ENCODE data around the gene FAM118B. TPM values are rescaled to one million over a fixed set of nuclear protein-coding genes. Genes with fewer than 3 reads are reported as not detected.

The FAM118B gene
- total RNA-seq, 1 donor from 2014 or later, result 28.3 TPM

GRCh38 chr11:126225295-126225665 is 13.7 kb downstream of the FAM118B start:
- H3K4me1 ChIP-seq (ENCODE audit: insufficient read depth, low read length), result no peaks in the 10 kb centered on the region
- peaks cover 62% of the 10 kb centered on the region for H3K79me2 ChIP-seq (ENCODE audit: insufficient read depth, low read length)
- no peak overlapping the region for H3K4me3 Mint-ChIP-seq (ENCODE audit: unreplicated experiment)
- DNase-seq (ENCODE audit: low read depth), result no peak
- H3K4me3 ChIP-seq (ENCODE audit: insufficient read depth, low read depth, low read length), result no peak overlapping the region
- peaks cover 70% of the 10 kb centered on the region for H4K20me1 ChIP-seq (ENCODE audit: insufficient read depth, low read length)
- H3K27me3 ChIP-seq (ENCODE audit: insufficient read depth, low read length), result no peaks in the 10 kb centered on the region
- no peak overlapping the region for H3K27ac ChIP-seq (ENCODE audit: low read depth, low read length)
- no peak overlapping the region for H3K27ac Mint-ChIP-seq (ENCODE audit: unreplicated experiment)
- no peak for FAIRE-seq
- no peaks in the 10 kb centered on the region for H3K27me3 Mint-ChIP-seq (ENCODE audit: low read depth, unreplicated experiment)
- peaks cover 2% of the 10 kb centered on the region for H3K36me3 Mint-ChIP-seq (ENCODE audit: low read depth, unreplicated experiment)
- H3K9ac ChIP-seq (ENCODE audit: low read length), result no peak overlapping the region
- H3K9me3 ChIP-seq (ENCODE audit: insufficient read depth, low read depth, low read length), result no peaks in the 10 kb centered on the region
- no peaks in the 10 kb centered on the region for H3K36me3 ChIP-seq (ENCODE audit: insufficient read depth, low read length)
- no peaks in the 10 kb centered on the region for H3K9me3 Mint-ChIP-seq (ENCODE audit: unreplicated experiment)
- no peak overlapping the region for H3K4me2 ChIP-seq (ENCODE audit: low read length)
- no peak overlapping the region for H2AFZ ChIP-seq (ENCODE audit: low read depth, low read length)
- peaks cover 3% of the 10 kb centered on the region for H3K4me1 Mint-ChIP-seq (ENCODE audit: low read depth, unreplicated experiment)
- TF ChIP-seq CTCF (IDR thresholded peaks at IDR 0.05; ENCODE audit: insufficient read depth, low read depth, low read length) (no peak), EZH2 (IDR thresholded peaks at IDR 0.05; ENCODE audit: insufficient read depth, low read length) (no peak)

- no peak overlapping the region for H2AFZ ChIP-seq (ENCODE audit: low read depth, low read length)
- no peaks in the 10 kb centered on the region for H3K36me3 ChIP-seq (ENCODE audit: insufficient read depth, low read length)
- DNase-seq (ENCODE audit: low read depth) (no peak), FAIRE-seq (no peak)
- peaks cover 50% of the 10 kb centered on the region for H3K79me2 ChIP-seq (ENCODE audit: insufficient read depth, low read length)
- H3K4me3 ChIP-seq (ENCODE audit: insufficient read depth, low read depth, low read length), result no peak overlapping the region
- peaks cover 65% of the 10 kb centered on the region for H4K20me1 ChIP-seq (ENCODE audit: insufficient read depth, low read length)
- H3K9ac ChIP-seq (ENCODE audit: low read length), result no peak overlapping the region
- TF ChIP-seq EZH2 (IDR thresholded peaks at IDR 0.05; ENCODE audit: insufficient read depth, low read length) (no peak), CTCF (IDR thresholded peaks at IDR 0.05; ENCODE audit: insufficient read depth, low read depth, low read length) (no peak)
- H3K9me3 ChIP-seq (ENCODE audit: insufficient read depth, low read depth, low read length), result no peaks in the 10 kb centered on the region
- H3K27me3 Mint-ChIP-seq (ENCODE audit: low read depth, unreplicated experiment), result no peaks in the 10 kb centered on the region
- no peak overlapping the region for H3K27ac ChIP-seq (ENCODE audit: low read depth, low read length)
- H3K4me2 ChIP-seq (ENCODE audit: low read length), result no peak overlapping the region
- no peaks in the 10 kb centered on the region for H3K9me3 Mint-ChIP-seq (ENCODE audit: unreplicated experiment)
- H3K4me3 Mint-ChIP-seq (ENCODE audit: unreplicated experiment), result no peak overlapping the region
- no peak overlapping the region for H3K27ac Mint-ChIP-seq (ENCODE audit: unreplicated experiment)
- no peaks in the 10 kb centered on the region for H3K27me3 ChIP-seq (ENCODE audit: insufficient read depth, low read length)
- H3K4me1 ChIP-seq (ENCODE audit: insufficient read depth, low read length), result no peaks in the 10 kb centered on the region
- peaks cover 2% of the 10 kb centered on the region for H3K36me3 Mint-ChIP-seq (ENCODE audit: low read depth, unreplicated experiment)
- H3K4me1 Mint-ChIP-seq (ENCODE audit: low read depth, unreplicated experiment), result peaks cover 4% of the 10 kb centered on the region
These were observed 14.9 kb downstream of the FAM118B start for GRCh38 chr11:126226334-126227084.

GRCh38 chr11:126229858-126230540 is 18.4 kb downstream of the FAM118B start:
- H3K27me3 ChIP-seq (ENCODE audit: insufficient read depth, low read length), result no peaks in the 10 kb centered on the region
- no peaks in the 10 kb centered on the region for H3K27me3 Mint-ChIP-seq (ENCODE audit: low read depth, unreplicated experiment)
- no peaks in the 10 kb centered on the region for H3K9me3 ChIP-seq (ENCODE audit: insufficient read depth, low read depth, low read length)
- FAIRE-seq (no peak), DNase-seq (ENCODE audit: low read depth) (peak; percentile 35)
- H3K36me3 Mint-ChIP-seq (ENCODE audit: low read depth, unreplicated experiment), result no peaks in the 10 kb centered on the region
- H3K4me3 Mint-ChIP-seq (ENCODE audit: unreplicated experiment), result no peak overlapping the region
- H3K9ac ChIP-seq (ENCODE audit: low read length), result no peak overlapping the region
- H4K20me1 ChIP-seq (ENCODE audit: insufficient read depth, low read length), result peaks cover 41% of the 10 kb centered on the region
- peaks cover 5% of the 10 kb centered on the region for H3K4me1 Mint-ChIP-seq (ENCODE audit: low read depth, unreplicated experiment)
- H3K9me3 Mint-ChIP-seq (ENCODE audit: unreplicated experiment), result no peaks in the 10 kb centered on the region
- H3K79me2 ChIP-seq (ENCODE audit: insufficient read depth, low read length), result peaks cover 23% of the 10 kb centered on the region
- TF ChIP-seq EZH2 (IDR thresholded peaks at IDR 0.05; ENCODE audit: insufficient read depth, low read length) (no peak), CTCF (IDR thresholded peaks at IDR 0.05; ENCODE audit: insufficient read depth, low read depth, low read length) (no peak)
- no peaks in the 10 kb centered on the region for H3K4me1 ChIP-seq (ENCODE audit: insufficient read depth, low read length)
- no peak overlapping the region for H3K27ac ChIP-seq (ENCODE audit: low read depth, low read length)
- H3K4me3 ChIP-seq (ENCODE audit: insufficient read depth, low read depth, low read length), result no peak overlapping the region
- no peak overlapping the region for H3K4me2 ChIP-seq (ENCODE audit: low read length)
- H3K36me3 ChIP-seq (ENCODE audit: insufficient read depth, low read length), result no peaks in the 10 kb centered on the region
- H2AFZ ChIP-seq (ENCODE audit: low read depth, low read length), result no peak overlapping the region
- H3K27ac Mint-ChIP-seq (ENCODE audit: unreplicated experiment), result no peak overlapping the region

Data from astrocyte (in vitro differentiated cells and primary cell).